ENCODE data around the gene NTMT1.
"Not testable (repeated sequence)": the region's sequence is repeated elsewhere in the genome, so short reads cannot be mapped to it uniquely, and the experiment has no call there.

Gene NTMT1, protein sequence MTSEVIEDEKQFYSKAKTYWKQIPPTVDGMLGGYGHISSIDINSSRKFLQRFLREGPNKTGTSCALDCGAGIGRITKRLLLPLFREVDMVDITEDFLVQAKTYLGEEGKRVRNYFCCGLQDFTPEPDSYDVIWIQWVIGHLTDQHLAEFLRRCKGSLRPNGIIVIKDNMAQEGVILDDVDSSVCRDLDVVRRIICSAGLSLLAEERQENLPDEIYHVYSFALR

GRCh38 chr9:129626079-129626624 lies at the start of gene NTMT1:
Gene NTMT1, plus strand, starts transcription at chr9:129626163. Its CDS starts 6,541 bp downstream, at chr9:129632704.
- DNase-seq (ENCODE audit: low spot score): peak; percentile 87

DNA sequence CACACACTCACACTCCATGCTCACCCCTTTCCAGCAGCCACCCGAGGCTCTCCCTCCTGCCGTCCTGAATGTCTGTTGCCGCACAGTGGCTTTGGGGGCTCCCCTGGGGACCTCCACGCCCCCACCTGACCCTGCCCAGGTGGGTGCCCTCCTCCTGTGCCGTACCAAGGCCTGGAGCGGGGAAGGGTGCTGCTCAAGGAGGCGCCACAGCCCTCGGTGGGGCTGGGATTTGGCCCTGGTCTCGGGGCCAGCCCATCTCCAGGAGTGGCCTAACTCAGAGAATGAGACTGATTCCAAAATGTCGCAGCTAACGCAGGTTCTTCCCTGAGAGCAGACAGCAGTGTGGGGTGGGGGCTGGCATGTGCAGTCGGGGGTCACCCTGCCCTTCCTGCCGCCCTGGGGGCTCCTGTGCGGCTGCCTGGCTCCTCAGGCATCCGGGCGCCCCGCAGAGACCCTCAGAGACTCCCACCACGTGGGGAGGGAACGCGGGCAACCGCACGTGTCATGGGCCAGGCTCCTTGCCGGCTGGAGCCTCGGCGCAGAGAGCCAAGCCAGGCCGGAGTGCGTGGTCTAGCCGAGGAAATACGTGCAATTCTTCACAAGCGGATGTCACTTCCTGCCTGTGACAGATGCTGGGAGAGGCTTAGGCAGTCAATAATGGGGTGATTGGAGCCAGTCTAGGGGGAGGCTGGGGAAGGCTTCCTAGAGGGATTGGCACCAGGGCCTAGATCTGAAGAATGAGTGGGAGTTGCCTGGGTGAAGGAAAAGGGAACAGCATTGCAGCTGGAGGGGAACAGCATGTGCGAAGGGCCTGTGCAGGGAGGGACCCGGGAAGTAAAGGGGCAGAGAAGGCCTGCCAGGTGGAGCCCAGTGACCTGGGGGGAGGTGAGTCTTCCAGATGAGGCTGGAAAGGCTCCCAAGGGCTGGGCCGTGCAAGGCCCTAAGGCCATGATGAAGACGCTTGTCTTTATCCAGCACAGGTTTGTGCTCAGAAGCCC lies 49.1 kb upstream of the NTMT1 start:
- no peak for DNase-seq (ENCODE audit: low spot score)

GRCh38 chr9:129579294-129579693 lies 46.7 kb upstream of the NTMT1 start:
- no peak for DNase-seq (ENCODE audit: low spot score)

- DNase-seq (ENCODE audit: low spot score): no peak
Observed at GRCh38 chr9:129580211-129580915, 45.6 kb upstream of the NTMT1 start.

DNA sequence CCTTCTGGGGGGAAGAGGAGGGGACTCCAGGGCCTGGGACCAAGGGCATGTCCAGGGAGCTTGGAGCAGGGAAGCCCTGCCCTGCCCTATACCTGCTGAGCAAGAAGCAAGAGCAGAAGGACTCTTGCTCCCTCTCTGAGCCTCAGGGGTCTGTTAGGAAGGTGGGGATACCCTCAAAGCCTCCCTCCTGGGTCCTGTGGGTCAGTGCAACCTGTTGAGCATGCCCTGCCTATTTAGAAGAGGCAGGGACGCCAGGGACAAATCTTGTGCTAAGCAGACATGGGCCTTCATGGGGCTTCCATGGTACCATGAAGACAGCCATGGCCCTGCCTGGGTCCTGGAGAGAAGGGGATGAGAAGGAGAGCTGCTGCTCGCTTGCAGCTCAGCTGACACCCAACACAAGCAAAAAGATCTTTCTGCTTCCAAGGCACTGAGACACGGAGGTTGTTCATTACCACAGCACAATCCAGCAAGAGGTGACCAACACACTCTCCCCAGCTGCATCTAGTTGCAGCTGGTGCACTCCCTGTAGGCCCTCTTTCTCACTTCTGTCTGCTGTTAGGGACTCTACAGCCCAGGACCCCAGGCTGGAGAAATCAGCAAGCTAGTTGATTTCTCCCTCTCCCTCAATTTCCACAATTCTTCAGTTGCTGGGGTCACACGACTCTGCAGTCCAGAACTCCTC lies 44.3 kb upstream of the NTMT1 start:
- DNase-seq (ENCODE audit: low spot score): no peak

GRCh38 chr9:129582855-129583254 lies 43.1 kb upstream of the NTMT1 start:
- DNase-seq (ENCODE audit: low spot score): no peak

GRCh38 chr9:129583308-129584038 lies 42.5 kb upstream of the NTMT1 start:
- no peak for DNase-seq (ENCODE audit: low spot score)

DNA sequence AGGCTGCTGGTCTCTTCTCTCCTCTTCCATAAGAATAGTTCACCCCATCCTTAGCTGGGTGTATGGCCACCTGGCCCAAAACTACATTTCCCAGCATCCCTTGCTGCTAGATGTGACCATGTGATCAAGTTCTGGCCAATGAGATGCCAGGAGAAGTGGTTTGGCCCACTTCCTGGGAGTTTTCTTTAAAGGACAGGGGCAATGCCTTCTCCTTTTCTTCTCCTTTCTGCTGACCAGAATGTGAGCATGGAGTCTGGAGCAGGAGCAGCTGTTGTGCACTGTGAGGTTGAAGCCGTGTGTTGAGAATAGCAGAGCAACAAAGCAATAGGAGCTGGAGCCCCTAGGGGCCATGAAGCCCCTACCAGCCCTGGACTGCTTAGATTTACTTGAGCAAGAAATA lies 41.8 kb upstream of the NTMT1 start:
- peak; percentile 65 for DNase-seq (ENCODE audit: low spot score)

- no peak for DNase-seq (ENCODE audit: low spot score)
Observed at GRCh38 chr9:129585352-129585751, 40.6 kb upstream of the NTMT1 start.

DNA sequence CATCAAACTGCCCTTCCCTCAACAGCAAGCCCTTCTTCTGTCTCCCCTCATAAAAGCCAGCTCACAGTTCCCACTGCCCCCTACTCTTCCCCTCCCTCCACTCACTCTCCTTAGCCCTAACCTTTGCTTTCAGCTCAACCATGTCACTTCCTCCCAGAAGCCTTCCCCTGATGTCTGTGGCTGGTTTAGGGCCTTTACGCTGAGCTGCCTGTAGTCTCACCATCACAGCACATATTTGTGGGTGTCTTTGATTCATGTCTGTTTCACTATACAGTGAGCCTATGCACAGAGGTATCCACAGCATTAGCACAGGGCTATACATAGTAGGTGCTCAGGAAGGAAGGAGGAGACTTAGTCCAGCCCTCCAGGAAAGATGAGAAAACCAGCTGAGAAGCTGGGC lies 39.7 kb upstream of the NTMT1 start:
- no peak for DNase-seq (ENCODE audit: low spot score)

- no peak for DNase-seq (ENCODE audit: low spot score)
Observed at GRCh38 chr9:129586685-129587084, 39.3 kb upstream of the NTMT1 start.

GRCh38 chr9:129587487-129588262 lies 38.3 kb upstream of the NTMT1 start:
- no peak for DNase-seq (ENCODE audit: low spot score)

DNA sequence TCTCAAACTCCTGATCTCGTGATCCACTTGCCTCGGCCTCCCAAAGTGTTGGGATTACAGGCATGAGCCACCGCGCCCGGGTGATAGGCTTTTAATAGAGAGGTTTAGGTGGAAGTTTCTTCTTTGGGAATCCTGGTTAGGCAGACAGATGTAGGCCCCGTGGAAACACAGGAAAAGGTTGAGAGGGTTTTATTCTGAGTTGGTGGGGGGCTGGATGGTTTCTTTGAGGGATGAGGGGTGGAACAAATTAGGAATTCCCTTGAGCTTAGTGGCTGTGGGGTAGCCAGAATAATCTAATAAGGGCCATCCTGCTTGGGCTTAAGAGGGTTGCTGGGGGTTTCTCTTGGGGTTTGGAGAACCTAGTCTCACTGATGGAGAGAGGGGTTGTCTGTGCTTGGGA lies 35.5 kb upstream of the NTMT1 start:
- no peak for DNase-seq (ENCODE audit: low spot score)

DNA sequence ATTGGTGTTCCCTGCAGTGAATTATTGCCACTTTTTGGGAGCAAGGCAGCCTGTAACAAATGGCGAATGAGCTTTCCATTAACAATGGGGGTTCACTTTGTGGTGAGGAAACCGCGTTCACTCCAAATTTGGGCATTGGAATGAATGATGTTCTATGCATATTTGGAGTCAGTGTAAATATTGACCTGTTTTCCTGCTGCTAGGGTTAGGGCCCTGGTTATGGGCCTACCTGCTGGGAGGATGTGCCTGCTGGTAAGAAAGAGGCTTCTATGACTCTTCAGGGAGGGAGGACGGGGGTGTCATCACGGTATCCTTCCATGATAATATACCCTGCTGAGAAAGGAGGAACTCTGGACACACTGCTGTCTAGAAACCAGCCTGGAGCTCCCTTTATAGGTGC lies 34.0 kb upstream of the NTMT1 start:
- DNase-seq (ENCODE audit: low spot score): no peak

DNA sequence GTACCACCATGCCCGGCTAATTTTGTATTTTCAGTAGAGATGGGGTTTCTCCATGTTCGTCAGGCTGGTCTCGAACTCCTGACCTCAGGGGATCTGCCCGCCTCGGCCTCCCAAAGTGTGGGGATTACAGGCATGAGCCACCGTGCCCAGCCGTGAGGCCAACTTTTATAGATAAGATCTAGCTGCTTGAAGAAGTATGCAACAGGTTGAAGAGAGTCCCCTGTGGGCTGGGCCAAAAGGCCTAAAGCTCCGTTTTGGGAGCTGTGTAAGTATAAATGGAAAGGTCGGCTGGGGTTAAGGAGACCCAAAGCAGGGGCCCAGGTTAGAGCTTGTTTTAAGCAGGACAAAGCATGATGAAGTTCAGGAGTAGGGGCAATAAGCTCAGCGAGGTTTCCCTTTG lies 33.2 kb upstream of the NTMT1 start:
- DNase-seq (ENCODE audit: low spot score): not testable (repeated sequence)

GRCh38 chr9:129594632-129595031 lies 31.3 kb upstream of the NTMT1 start:
- DNase-seq (ENCODE audit: low spot score): no peak

GRCh38 chr9:129595311-129595741 lies 30.6 kb upstream of the NTMT1 start:
- no peak for DNase-seq (ENCODE audit: low spot score)

DNA sequence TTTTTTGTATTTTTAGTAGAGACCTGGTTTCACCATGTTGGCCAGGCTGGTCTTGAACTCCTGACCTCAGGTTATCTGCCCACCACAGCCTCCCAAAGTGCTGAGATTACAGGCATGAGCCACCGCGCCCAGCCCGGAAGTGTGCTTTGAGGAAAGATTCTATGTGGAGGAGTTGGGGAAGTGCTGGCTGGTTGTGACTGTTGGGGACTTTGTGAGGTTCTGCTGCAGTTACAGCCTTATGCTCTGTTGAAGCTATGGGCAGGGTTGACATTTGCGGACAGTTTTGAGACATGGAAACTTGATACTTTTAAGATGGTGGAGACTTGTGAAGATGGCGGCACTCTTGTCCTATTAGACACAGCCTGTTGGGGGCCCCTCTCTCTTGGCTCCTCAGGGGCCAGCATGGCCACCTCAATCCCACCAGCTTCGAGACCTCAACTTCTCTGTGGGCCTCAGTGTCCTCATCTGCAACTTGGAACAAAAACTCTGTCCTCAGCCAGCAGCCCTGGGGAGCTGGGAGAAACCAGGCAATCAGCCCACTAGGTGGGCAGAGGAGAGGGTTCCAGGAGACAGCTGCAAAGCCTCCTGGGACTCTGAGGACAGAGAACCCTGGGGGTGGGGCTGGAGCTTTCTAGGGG lies 29.9 kb upstream of the NTMT1 start:
- DNase-seq (ENCODE audit: low spot score): no peak

- DNase-seq (ENCODE audit: low spot score): no peak
Observed at GRCh38 chr9:129596541-129597331, 29.2 kb upstream of the NTMT1 start.

Measured in putamen (tissue), 1 donor.